KOPT-K1 (cell line): Measurements from ENCODE around the gene TRAPPC12.
"Not testable (repeated sequence)": the region's sequence is repeated elsewhere in the genome, so short reads cannot be mapped to it uniquely, and the experiment has no call there.

Experiments
- H3K27ac ChIP-seq: fragments of 200-600 bp; sonication (generic); 2 replicates; pipeline ENCODE4 v1.5.1; 2016; ENCODE audit warnings: antibody characterized with exemption, mild to moderate bottlenecking, low read depth, low read length; ENCODE audit not compliant: poor library complexity, severe bottlenecking
- H3K36me3 ChIP-seq: fragments of 200-600 bp; sonication (generic); 2 replicates; pipeline ENCODE4 v1.5.1; 2017; ENCODE audit warnings: antibody characterized with exemption, mild to moderate bottlenecking, low read length, moderate library complexity; ENCODE audit not compliant: insufficient read depth
- H3K9me3 ChIP-seq: fragments of 200-600 bp; sonication (generic); 2 replicates; pipeline ENCODE4 v1.5.1; 2017; ENCODE audit warnings: antibody characterized with exemption, low read length, mild to moderate bottlenecking; ENCODE audit not compliant: insufficient read depth, poor library complexity, severe bottlenecking

The TRAPPC12 gene

DNA sequence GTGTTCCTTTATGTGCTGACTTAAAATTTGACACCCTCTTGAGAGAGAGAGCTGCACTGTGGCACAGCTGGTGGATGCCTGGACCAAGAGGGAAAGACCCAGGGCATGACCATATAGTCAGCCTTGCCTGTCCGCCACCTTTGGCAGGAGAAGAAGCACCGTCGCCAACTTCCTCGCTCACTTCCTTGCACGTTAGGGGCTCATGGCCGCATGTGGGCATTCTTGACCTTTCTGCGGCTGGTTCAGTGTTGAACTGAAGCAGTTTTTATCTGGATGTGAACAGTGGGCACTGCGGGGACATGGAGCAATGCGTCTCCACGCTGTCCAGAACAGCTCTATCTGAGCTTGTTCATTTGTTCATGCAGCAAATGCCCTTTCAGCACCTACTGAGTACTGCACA, 66.9 kb downstream of the TRAPPC12 start:
- Histone ChIP-seq H3K36me3 (peaks cover 82% of the 10 kb centered on the region), H3K27ac (no peak overlapping the region), H3K9me3 (no peaks in the 10 kb centered on the region)

DNA sequence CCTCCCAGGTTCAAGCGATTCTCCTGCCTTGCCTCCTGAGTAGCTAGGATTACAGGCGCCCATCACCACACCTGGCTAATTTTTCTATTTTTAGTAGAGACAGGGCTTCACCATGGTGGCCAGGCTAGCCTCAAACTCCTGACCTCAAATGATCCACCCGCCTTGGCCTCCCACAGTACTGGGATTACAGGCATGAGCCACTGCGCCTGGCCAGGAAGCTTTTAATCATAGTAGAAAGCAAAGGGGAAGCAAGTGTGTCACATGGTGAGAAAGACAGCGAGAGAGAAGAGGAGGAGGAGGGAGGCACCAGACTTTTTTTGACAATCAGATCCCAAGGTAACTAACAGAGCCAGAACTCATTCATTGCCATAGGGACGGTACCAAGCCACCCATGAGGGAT, 67.7 kb downstream of the TRAPPC12 start:
- H3K27ac ChIP-seq, H3K9me3 ChIP-seq: not testable (repeated sequence)
- peaks cover 91% of the 10 kb centered on the region for H3K36me3 ChIP-seq

DNA sequence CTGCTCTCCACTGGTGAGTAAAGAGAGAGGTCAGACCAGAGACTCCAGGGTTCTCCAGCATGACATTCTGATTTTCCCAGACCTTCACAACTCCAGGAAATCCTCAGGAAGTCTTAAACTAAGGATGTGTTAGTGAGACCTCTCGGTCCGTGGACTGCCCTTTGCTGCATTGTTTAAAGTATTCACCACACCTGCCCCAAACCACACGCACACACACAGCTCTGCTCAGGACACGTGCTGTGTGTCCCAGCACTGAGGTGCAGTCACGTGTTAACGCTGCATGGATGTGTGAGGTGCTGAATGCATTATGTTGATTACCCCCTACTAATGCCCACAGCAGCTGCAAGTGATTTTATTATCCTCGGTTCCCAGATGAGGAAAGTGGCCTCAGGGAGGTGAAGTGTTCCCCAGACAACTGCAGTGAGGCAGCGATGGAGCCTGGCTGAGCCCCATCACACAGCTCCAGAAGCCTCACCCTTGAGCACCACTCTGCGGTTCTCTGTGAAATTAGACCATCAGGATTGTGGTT, 68.4 kb downstream of the TRAPPC12 start:
- Histone ChIP-seq H3K36me3 (peaks cover 96% of the 10 kb centered on the region), H3K9me3 (no peaks in the 10 kb centered on the region), H3K27ac (no peak overlapping the region)

DNA sequence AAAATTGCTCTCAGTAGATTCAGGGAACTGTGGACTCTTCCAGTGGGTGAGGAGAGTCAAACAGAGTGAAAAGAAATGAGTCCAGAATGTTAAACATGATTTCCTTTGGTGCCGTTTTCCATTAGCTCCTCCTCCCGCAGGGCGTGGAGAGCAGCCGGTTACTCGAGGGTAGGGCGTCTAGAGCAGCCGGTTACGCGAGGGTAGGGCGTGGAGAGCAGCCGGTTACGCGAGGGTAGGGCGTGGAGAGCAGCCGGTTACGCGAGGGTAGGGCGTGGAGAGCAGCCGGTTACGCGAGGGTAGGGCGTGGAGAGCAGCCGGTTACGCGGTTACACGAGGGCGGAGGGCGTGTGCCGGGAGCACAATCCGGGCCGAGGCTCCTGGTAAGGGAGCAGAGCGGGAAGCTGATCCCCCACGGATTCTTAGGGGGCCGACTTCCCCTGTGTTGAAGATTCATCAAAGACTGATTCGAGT, 69.0 kb downstream of the TRAPPC12 start:
- not testable (repeated sequence) for H3K9me3 ChIP-seq, H3K27ac ChIP-seq
- H3K36me3 ChIP-seq, result peaks cover 97% of the 10 kb centered on the region

DNA sequence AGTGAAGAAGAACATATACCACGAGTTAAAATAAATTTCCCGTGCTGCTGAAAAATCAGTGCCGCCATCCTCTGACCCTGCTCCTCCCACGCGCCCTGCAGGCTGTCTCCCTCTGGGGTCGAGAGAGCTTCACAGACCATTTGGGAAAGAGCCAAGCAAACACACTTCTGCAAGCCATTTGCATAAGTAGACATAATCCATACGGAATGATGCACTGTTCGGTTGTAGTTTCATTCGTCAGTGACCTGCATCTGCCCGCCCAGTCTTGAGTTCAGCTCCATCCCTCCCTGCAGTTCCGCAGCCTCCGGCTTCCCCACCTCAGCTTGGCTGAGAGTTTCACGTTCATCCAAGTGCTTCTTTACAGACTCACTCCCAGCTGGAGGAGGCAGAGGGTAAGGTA, 69.6 kb downstream of the TRAPPC12 start:
- no peak overlapping the region for H3K27ac ChIP-seq
- peaks cover 95% of the 10 kb centered on the region for H3K36me3 ChIP-seq
- no peaks in the 10 kb centered on the region for H3K9me3 ChIP-seq

- H3K36me3 ChIP-seq, result peaks cover 88% of the 10 kb centered on the region
- H3K9me3 ChIP-seq, result no peaks in the 10 kb centered on the region
- no peak overlapping the region for H3K27ac ChIP-seq
Observed at GRCh38 chr2:3449936-3450335, 70.4 kb downstream of the TRAPPC12 start.

DNA sequence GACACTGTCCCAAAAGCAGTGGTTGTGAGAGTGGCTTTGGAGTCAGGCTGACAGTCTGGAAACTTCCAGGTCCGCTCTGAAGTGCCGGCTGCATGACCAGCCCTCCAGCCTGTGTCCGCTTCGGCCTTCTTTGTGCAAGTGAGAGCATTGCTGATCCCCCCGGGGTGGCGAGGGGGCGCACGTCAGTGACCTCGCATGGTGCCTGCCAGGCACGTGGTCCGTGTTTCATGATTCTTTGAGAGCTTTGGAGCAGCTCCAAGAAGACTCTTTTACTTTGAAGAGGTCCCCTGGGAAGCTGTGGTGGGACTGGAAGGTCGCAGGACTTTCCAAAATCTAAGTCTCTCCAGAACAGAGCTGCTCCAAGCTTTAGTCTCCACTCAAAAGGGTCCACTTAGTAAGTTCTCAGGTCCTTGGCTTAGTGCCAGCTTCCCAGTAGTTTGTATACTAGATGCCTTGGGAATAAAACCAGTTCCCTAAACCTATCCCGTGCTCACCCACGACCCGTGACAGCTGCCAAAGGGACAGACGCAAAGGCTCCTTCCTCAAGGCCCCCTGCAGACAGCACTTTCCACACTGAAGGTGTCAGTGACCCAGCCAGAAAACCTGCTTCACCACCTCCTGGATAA, 71.0 kb downstream of the TRAPPC12 start:
- H3K27ac ChIP-seq, result no peak overlapping the region
- H3K9me3 ChIP-seq, result no peaks in the 10 kb centered on the region
- H3K36me3 ChIP-seq, result peaks cover 84% of the 10 kb centered on the region

- Histone ChIP-seq H3K9me3 (no peaks in the 10 kb centered on the region), H3K27ac (no peak overlapping the region), H3K36me3 (peaks cover 83% of the 10 kb centered on the region)
Observed at GRCh38 chr2:3451169-3451568, 71.7 kb downstream of the TRAPPC12 start.

DNA sequence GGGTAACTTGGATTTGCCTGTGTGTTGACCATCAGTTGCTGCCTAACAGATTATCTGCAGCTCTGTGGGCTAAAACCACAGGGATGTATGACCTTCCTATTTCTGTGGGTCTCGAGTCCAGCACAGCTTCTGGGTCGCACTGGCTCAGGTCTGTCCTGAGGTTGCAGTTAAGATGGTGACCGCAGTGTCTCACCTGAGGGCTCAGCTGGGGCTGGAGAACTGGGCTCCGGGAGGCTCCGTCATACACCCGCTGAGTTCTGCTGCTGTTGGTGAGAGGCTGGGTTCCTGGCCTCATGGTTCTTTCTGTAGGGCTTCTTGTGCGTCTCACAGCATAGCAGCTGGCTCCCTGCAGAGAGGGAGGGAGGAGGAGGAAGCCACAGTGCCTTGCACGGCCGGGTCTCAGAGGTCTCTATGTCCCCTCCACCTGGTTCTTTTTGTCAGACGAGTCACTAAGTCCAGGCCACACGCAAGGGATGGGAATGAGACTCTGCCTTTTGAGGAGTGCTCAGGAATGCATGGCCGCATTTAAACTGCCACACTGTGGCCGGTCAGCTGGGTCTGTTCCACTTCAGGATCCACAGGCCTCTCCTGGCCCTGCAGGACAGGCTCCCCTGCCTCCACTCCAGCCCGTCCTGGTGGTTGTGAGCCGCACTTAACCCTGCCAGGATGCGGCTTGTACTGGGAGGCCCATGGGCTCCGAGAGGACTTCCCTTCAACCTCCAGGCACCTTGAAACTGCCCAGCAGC, 72.6 kb downstream of the TRAPPC12 start:
- H3K36me3 ChIP-seq, result peaks cover 83% of the 10 kb centered on the region
- no peak overlapping the region for H3K27ac ChIP-seq

DNA sequence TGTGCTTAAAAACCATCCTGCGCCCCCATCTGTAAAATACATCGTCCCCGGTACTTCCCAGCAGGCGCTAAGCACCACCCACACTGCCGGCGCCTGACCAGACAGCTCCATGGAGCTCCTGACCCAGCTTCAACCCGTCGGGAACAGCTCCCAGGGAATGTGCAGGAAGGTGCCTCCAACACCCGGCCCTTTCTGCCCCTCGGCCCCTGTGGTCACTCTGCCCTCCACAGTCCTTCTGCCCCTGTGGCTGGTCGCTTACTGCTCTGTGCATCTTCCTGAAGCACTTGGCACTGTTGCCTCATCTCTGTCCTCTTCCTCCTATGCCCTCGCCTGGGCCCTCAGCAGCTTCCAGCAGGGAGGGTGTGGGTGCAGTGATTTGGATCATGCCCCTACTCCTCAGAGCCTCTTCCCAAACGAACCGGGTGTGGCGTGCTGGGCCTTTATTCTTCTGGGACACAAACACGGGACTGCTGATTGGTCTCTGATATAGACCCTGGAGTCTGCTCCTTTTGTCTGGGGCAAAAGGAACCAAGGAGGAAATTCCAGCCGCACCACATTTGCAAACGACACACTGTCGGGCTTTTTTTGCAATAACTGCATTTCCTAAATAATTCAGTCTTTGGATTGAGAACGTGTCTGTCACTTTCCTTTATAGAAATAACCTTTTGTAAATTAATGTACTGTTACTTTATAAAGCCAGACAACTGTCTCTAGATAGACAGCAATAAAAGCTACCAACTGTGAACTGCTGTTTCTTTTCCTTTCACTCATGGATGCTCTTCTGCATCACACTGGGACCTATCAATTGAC, 73.9 kb downstream of the TRAPPC12 start:
- no peaks in the 10 kb centered on the region for H3K9me3 ChIP-seq
- peaks cover 81% of the 10 kb centered on the region for H3K36me3 ChIP-seq
- H3K27ac ChIP-seq, result no peak overlapping the region

More for the DNA sequence above, 72.6 kb downstream of the TRAPPC12 start:
- H3K9me3 ChIP-seq, result no peaks in the 10 kb centered on the region

DNA sequence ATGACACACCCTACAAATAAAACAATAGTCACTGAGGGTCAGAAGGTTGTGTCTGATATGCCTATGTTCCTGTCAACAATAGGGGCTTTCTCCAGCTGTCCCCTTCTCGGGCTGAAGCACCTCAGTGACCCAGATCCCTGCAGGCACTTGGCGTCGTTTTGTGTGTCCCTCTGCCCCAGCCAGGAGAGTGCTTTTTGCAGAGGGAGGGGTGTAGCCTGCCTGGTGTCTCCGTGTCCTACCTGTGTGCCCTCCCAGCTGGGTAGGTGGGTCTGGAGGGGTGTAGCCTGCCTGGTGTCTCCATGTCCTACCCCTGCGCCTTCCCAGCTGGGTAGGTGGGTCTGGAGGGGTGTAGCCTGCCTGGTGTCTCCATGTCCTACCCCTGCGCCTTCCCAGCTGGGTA, 74.5 kb downstream of the TRAPPC12 start:
- peaks cover 81% of the 10 kb centered on the region for H3K36me3 ChIP-seq
- not testable (repeated sequence) for H3K9me3 ChIP-seq, H3K27ac ChIP-seq

GRCh38 chr2:3454802-3455201, 75.3 kb downstream of the TRAPPC12 start:
- Histone ChIP-seq H3K9me3 (no peaks in the 10 kb centered on the region), H3K36me3 (peaks cover 78% of the 10 kb centered on the region), H3K27ac (no peak overlapping the region)

- Histone ChIP-seq H3K9me3 (no peaks in the 10 kb centered on the region), H3K36me3 (peaks cover 73% of the 10 kb centered on the region), H3K27ac (no peak overlapping the region)
Observed at GRCh38 chr2:3456125-3456524, 76.6 kb downstream of the TRAPPC12 start.

GRCh38 chr2:3457524-3458395, 78.3 kb downstream of the TRAPPC12 start:
- peaks cover 60% of the 10 kb centered on the region for H3K36me3 ChIP-seq
- H3K9me3 ChIP-seq, result no peaks in the 10 kb centered on the region
- no peak overlapping the region for H3K27ac ChIP-seq
